K562 treated with DMSO at 1 percent for 4 hours (cell line): ENCODE results near the gene RASAL2. TPM values are rescaled to one million over a fixed set of nuclear protein-coding genes. Genes with fewer than 3 reads are reported as not detected.

ENCODE experiments used
- total RNA-seq: library from RNA; unstranded; fragments of 300-600 nt; gene quantifications from 2 replicates; pipeline ENCODE4 v1.2.3, GENCODE V29; 2022; ENCODE audit not compliant: insufficient read depth

RASAL2 gene
- 0.35 and 1.2 TPM in 2 replicates for total RNA-seq

DNA sequence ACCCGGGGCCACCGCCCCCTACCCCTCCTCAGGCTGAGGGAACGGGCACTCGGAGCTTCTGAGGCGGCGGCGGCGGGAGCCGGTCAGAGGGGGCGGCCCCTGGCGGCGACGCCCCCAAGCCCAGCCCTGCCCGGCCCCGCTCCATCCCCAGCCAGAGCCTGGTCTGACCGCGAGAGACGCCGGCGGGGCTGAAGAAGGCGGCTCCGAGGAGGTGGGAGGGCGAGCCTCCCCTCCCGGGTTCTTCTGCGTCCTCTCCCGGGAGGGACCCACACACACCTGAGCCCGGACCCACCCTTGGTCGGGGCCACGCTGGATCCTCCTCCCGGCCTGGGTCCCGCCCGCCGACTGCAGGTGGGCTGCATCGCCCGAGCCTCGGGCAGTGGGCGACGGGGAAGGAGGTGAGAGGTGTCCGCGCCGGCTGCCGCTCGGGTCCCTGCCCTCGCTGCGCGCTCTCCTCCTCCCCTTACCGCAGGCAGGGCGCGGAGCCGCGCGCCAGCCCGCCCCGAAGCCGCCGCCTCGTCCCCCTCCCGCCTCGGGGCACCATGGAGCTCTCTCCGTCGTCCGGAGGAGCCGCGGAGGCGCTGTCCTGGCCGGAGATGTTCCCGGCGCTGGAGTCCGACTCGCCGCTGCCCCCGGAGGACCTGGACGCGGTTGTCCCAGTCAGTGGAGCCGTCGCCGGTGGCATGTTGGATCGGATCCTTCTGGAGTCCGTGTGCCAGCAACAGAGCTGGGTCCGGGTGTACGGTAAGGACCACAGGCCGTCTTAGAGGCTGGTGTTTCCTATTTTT lies at the start of gene RASAL2:
Gene RASAL2, plus strand, starts transcription at position 154 of the 788 bp plus-strand sequence. Its CDS starts 389 bp downstream, at position 543.

GRCh38 chr1:178496410-178497135 lies 402.7 kb downstream of the RASAL2 start, which contains the start of gene CLEC20A:
Gene CLEC20A, minus strand, starts transcription at chr1:178496964. Its CDS starts 25 bp downstream, at chr1:178496939.

DNA sequence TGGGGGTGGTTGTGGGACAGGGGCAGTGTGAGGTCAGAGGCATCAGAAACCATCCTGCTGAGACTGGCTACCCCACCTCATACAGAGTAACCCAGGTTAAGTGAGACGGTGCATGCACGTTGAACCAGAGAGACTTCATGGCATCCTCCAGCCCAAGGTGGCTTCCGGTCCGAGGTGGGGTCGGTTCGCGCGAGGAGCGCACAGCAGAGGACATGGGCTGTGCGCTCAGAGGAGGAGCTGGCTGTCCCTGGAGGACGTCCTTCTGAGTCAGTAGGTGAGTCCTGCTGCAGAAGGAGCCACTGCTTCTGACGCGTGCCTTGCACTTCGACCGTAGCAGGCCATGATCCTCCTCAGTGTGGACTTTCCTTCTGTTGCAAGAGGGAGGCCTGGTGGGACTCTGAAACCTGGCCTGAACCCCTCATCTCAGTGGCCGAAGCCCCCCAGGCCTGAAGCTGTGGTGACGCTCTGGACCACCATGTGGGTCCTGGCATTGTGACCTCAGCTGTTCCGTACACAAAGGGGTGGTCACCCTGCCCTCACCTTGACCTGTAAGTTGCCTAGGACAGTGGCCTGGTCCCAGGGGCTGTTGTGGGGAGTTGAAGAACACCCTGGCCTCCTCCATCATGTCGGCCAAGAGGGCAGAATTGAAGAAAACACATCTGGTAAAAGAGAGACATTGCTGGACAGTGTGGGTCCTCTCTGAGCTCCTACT lies 418.8 kb downstream of the RASAL2 start, which contains the start of gene TEX35:
Gene TEX35, plus strand, starts transcription at position 544 of the 712 bp plus-strand sequence. Its CDS starts 80 bp downstream, at position 624.

Other genes with a start within 250 kb of the RASAL2 start
- not detected in 2 replicates for gene SEC16B, start 124.0 kb upstream of the RASAL2 start, total RNA-seq